Osteoblast (primary cell): ENCODE measurements around the gene SFMBT2. TPM values are rescaled to one million over a fixed set of nuclear protein-coding genes. Genes with fewer than 3 reads are reported as not detected.

Source experiments
- DNase-seq: peaks from one replicate; pipeline ENCODE4 v3.0.0; 2011; ENCODE audit warnings: low spot score, mixed read lengths; ENCODE audit not compliant: insufficient read length; ENCODE audit errors: missing footprints
- H2AFZ ChIP-seq: 2 replicates; pipeline ENCODE4 v1.6.0; 2011; ENCODE audit warnings: mild to moderate bottlenecking, low read length
- H3K27ac ChIP-seq: 2 replicates; pipeline ENCODE4 v1.5.1; 2011; ENCODE audit warnings: mild to moderate bottlenecking, low read depth, low read length, moderate library complexity
- H3K27me3 ChIP-seq: 2 replicates; pipeline ENCODE4 v1.6.0; 2012; ENCODE audit warnings: mild to moderate bottlenecking, control low read depth, inconsistent platforms, low read length, moderate library complexity; ENCODE audit not compliant: insufficient read depth
- H3K36me3 ChIP-seq: 2 replicates; pipeline ENCODE4 v1.5.1; 2011; ENCODE audit warnings: mild to moderate bottlenecking, low read length, control low read depth, moderate library complexity; ENCODE audit not compliant: insufficient read depth
- H3K4me1 ChIP-seq: 2 replicates; pipeline ENCODE4 v1.5.1; 2011; ENCODE audit warnings: mild to moderate bottlenecking, low read length, control low read depth, moderate library complexity; ENCODE audit not compliant: insufficient read depth
- H3K4me2 ChIP-seq: 2 replicates; pipeline ENCODE4 v1.6.0; 2011; ENCODE audit warnings: mild to moderate bottlenecking, low read length; ENCODE audit not compliant: insufficient read depth
- H3K4me3 ChIP-seq: fragments of 200-600 bp; sonication (generic); 3 replicates; pipeline ENCODE4 v1.5.1; 2012; ENCODE audit warnings: mild to moderate bottlenecking, low read length, inconsistent platforms; ENCODE audit not compliant: insufficient read depth
- H3K79me2 ChIP-seq: 2 replicates; pipeline ENCODE4 v1.6.0; 2012; ENCODE audit warnings: mild to moderate bottlenecking, low read length, control low read depth, inconsistent platforms; ENCODE audit not compliant: insufficient read depth
- H3K9me3 ChIP-seq: 2 replicates; pipeline ENCODE4 v1.5.1; 2011; ENCODE audit warnings: low read depth, low read length, control low read depth
- H4K20me1 ChIP-seq: 2 replicates; pipeline ENCODE4 v1.6.0; 2012; ENCODE audit warnings: mild to moderate bottlenecking, low read length, control low read depth; ENCODE audit not compliant: insufficient read depth
- CTCF ChIP-seq: IDR thresholded peaks from 2 replicates; pipeline ENCODE4 v1.5.1; 2011; ENCODE audit warnings: mild to moderate bottlenecking, low read depth, low read length, moderate library complexity; ENCODE audit errors: extremely low read depth
- total RNA-seq: library from RNA; depleted of rRNA; stranded (reverse); fragments of >200 nt; gene quantifications from 2 replicates; pipeline ENCODE4 v1.2.3, GENCODE V29; 2012

The SFMBT2 gene
- total RNA-seq, 1 donor = under 0.01 TPM

- H2AFZ ChIP-seq = no peak overlapping the region
- H3K4me3 ChIP-seq = no peak overlapping the region
- no peaks in the 10 kb centered on the region for H4K20me1 ChIP-seq
- no peaks in the 10 kb centered on the region for H3K27me3 ChIP-seq
- H3K79me2 ChIP-seq = no peaks in the 10 kb centered on the region
- TF ChIP-seq CTCF = no peak
- no peak for DNase-seq
- no peak overlapping the region for H3K27ac ChIP-seq
- H3K36me3 ChIP-seq = no peaks in the 10 kb centered on the region
- no peaks in the 10 kb centered on the region for H3K4me1 ChIP-seq
- H3K9me3 ChIP-seq = peaks cover 4% of the 10 kb centered on the region
- no peak overlapping the region for H3K4me2 ChIP-seq
Measured at GRCh38 chr10:7285522-7286322, 125.1 kb downstream of the SFMBT2 start.

GRCh38 chr10:7283246-7283645 lies 127.6 kb downstream of the SFMBT2 start:
- no peak for TF ChIP-seq CTCF
- no peak for DNase-seq
- H3K4me3 ChIP-seq = no peak overlapping the region
- no peaks in the 10 kb centered on the region for H4K20me1 ChIP-seq
- H3K27me3 ChIP-seq = no peaks in the 10 kb centered on the region
- no peaks in the 10 kb centered on the region for H3K4me1 ChIP-seq
- H2AFZ ChIP-seq = no peak overlapping the region
- H3K36me3 ChIP-seq = no peaks in the 10 kb centered on the region
- no peaks in the 10 kb centered on the region for H3K79me2 ChIP-seq
- no peak overlapping the region for H3K4me2 ChIP-seq
- peaks cover 4% of the 10 kb centered on the region for H3K9me3 ChIP-seq
- H3K27ac ChIP-seq = no peak overlapping the region

- H3K27me3 ChIP-seq = no peaks in the 10 kb centered on the region
- no peak for TF ChIP-seq CTCF
- no peaks in the 10 kb centered on the region for H3K79me2 ChIP-seq
- no peaks in the 10 kb centered on the region for H3K36me3 ChIP-seq
- DNase-seq = no peak
- H4K20me1 ChIP-seq = no peaks in the 10 kb centered on the region
- no peak overlapping the region for H3K4me2 ChIP-seq
- H3K4me1 ChIP-seq = no peaks in the 10 kb centered on the region
- peaks cover 4% of the 10 kb centered on the region for H3K9me3 ChIP-seq
- no peak overlapping the region for H2AFZ ChIP-seq
- H3K27ac ChIP-seq = no peak overlapping the region
- no peak overlapping the region for H3K4me3 ChIP-seq
Measured at GRCh38 chr10:7282457-7282856, 128.4 kb downstream of the SFMBT2 start.

DNA sequence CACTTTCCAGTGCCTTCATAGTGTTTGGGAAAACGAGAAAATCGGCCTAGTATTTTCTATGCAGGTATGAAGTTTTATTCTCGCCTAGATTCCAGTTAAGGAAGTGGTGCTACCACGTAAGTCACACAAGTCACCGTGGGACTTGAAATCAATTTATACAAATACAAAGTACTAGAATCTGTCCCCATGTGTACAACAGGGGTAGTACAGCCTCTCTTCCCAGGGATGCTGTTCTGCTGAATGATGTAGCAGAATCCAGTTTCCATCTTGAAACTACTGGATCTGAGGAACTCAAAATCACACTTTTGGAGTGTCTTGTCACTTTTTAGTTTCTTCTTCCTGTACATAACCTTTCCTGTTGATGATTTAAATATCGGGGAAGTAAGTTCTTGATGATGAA lies 129.4 kb downstream of the SFMBT2 start:
- Histone ChIP-seq H3K79me2 (no peaks in the 10 kb centered on the region), H2AFZ (no peak overlapping the region), H3K4me3 (no peak overlapping the region), H3K4me2 (no peak overlapping the region), H4K20me1 (no peaks in the 10 kb centered on the region), H3K27ac (no peak overlapping the region), H3K36me3 (no peaks in the 10 kb centered on the region), H3K27me3 (no peaks in the 10 kb centered on the region), H3K9me3 (peaks cover 4% of the 10 kb centered on the region), H3K4me1 (no peaks in the 10 kb centered on the region)
- DNase-seq = no peak
- TF ChIP-seq CTCF = no peak
